CD4-positive, alpha-beta T cell (primary cell): ENCODE measurements around the gene RNF115. TPM values are rescaled to one million over a fixed set of nuclear protein-coding genes. Genes with fewer than 3 reads are reported as not detected.

Experiments
- ATAC-seq: fragments of 200-7000 bp; cut with Tn5 transposase; one replicate; pipeline ENCODE4 v1.10.0; 2022; ENCODE audit warnings: mild to moderate bottlenecking; ENCODE audit not compliant: poor library complexity
- CTCF ChIA-PET: fragments of 350-600 bp; sonication (Branson Sonifier 250); formaldehyde crosslinking; loops from one replicate; lab custom pipeline; 2021; ENCODE audit warnings: antibody characterized with exemption, inconsistent platforms; lab: Charles Lee
- POLR2A ChIA-PET: fragments of 350-600 bp; sonication (Branson Sonifier 250); formaldehyde crosslinking; loops from one replicate; lab custom pipeline; 2021; ENCODE audit warnings: antibody characterized with exemption, inconsistent platforms; lab: Charles Lee
- DNase-seq, 14 experiments: peaks; one replicate each; pipeline ENCODE4 v3.0.0-alpha.2; 2013 to 2020; ENCODE audit warnings: mixed read lengths in 2 of 14
- H3K27ac ChIP-seq, 2 donors: one replicate each; pipeline versions ENCODE4 v1.5.1 to v1.7.0; 2013; ENCODE audit warnings: low read length in 2 of 2, low read depth in 1 of 2, mild to moderate bottlenecking in 1 of 2
- H3K27me3 ChIP-seq, 2 experiments: 1 replicate in 1 of 2; 2 replicates in 1 of 2; pipeline versions ENCODE4 v1.6.1 to v1.7.0; 2013; ENCODE audit warnings: low read length in 2 of 2, control low read depth in 1 of 2, mild to moderate bottlenecking in 1 of 2, moderate library complexity in 1 of 2; ENCODE audit not compliant: insufficient read depth in 2 of 2, control insufficient read depth in 1 of 2
- H3K36me3 ChIP-seq: one replicate; pipeline ENCODE4 v1.6.1; 2013; ENCODE audit warnings: low read length, control low read depth; ENCODE audit not compliant: insufficient read depth
- H3K4me1 ChIP-seq: one replicate; pipeline ENCODE4 v1.6.1; 2013; ENCODE audit warnings: low read length, control low read depth; ENCODE audit not compliant: insufficient read depth
- H3K4me3 ChIP-seq: one replicate; pipeline ENCODE4 v1.5.1; 2013; ENCODE audit warnings: mild to moderate bottlenecking, low read length, moderate library complexity
- H3K9me3 ChIP-seq, 2 experiments: 1 replicate in 1 of 2; 2 replicates in 1 of 2; pipeline versions ENCODE4 v1.6.1 to v1.7.0; 2013; ENCODE audit warnings: low read length in 2 of 2, mild to moderate bottlenecking in 2 of 2, control low read depth in 1 of 2, moderate library complexity in 1 of 2; ENCODE audit not compliant: control insufficient read depth in 1 of 2, insufficient read depth in 1 of 2
- H3K27ac Mint-ChIP-seq: one replicate; pipeline ENCODE4 v1.8.0; 2020; ENCODE audit warnings: mixed read lengths
- H3K27me3 Mint-ChIP-seq: one replicate; pipeline ENCODE4 v1.8.0; 2021; ENCODE audit warnings: mixed read lengths
- H3K36me3 Mint-ChIP-seq: one replicate; pipeline ENCODE4 v1.8.0; 2021; ENCODE audit warnings: low read depth, mixed read lengths
- H3K4me1 Mint-ChIP-seq: one replicate; pipeline ENCODE4 v1.8.0; 2021; ENCODE audit warnings: low read depth, mixed read lengths
- H3K4me3 Mint-ChIP-seq: one replicate; pipeline ENCODE4 v1.8.0; 2020; ENCODE audit warnings: mild to moderate bottlenecking, mixed read lengths
- H3K9me3 Mint-ChIP-seq: one replicate; pipeline ENCODE4 v1.8.0; 2020; ENCODE audit warnings: mixed read lengths
- CTCF ChIP-seq: fragments of 200-600 bp; IDR thresholded peaks from one replicate; pipeline ENCODE4 v1.8.0; 2022; ENCODE audit warnings: antibody characterized with exemption, mild to moderate bottlenecking
- intact Hi-C, 2 experiments: fragments of 100-400 bp; cut with DNase I in 1 of 2; cut with micrococcal nuclease in 1 of 2; formaldehyde crosslinking; loops; one replicate each; pipeline versions ENCODE4 v1.15.1 to v1.9.0; 2023 to 2025; cut with DNase I, micrococcal nuclease
- total RNA-seq, 174 experiments: library from RNA in 2 of 174; stranded (reverse) in 2 of 174; gene quantifications; one replicate each; pipeline ENCODE4 v1.2.3 and lab custom pipeline; 2021 to 2026

RNF115 gene
- total RNA-seq, 2 experiments from 2014 or later, result 11.4 to 11.9 TPM

DNA sequence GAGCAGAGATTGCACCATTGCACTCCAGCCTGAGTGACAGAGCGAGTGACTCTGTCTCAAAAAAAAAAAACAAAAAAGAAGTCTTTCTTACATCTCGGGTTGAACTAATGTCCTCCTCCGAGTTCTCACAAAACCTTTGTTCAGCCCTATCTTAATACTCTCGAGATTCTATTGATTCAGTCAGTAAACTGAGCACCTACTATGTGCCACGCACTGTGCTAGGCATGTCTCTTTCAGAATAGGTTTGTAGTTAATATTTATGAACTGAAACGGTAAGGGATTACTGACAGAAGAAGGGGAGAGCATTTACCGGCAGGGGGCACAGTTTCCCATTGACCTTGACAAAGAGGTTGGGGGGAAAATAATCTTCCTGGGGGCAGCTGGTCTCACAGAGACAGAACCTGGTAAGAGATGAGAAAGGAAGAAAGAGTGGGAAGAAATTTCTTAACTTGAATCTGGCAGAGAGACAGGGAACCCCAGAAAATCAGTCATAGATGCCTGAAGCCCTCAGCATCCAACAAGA lies 31.6 kb upstream of the RNF115 start:
- peaks cover 22% of the 10 kb centered on the region for H3K4me1 ChIP-seq
- peaks cover 20% of the 10 kb centered on the region for H3K4me1 Mint-ChIP-seq
- intact Hi-C loops, result loop anchor here in 1 of 2 experiments (5.0 kb wide), 1 partner anchor 62 kb away; the partner anchor contains the start of gene PEX11B
- POLR2A ChIA-PET, result interaction anchor here (4.8 kb wide), 1 partner anchor 9 kb away, joined by 120 read pairs; the partner anchor contains the start of gene NUDT17
- no peak overlapping the region for H3K4me3 ChIP-seq
- H3K36me3 ChIP-seq, result peaks cover 40% of the 10 kb centered on the region
- H3K9me3 Mint-ChIP-seq, result no peaks in the 10 kb centered on the region
- no peaks in the 10 kb centered on the region for H3K27me3 ChIP-seq
- CTCF ChIA-PET, result interaction anchor here (0.6 to 1.0 kb wide), 2 partner anchors 10 to 83 kb away, joined by 3 read pairs; partner anchors contain the start of gene NUDT17
- H3K36me3 Mint-ChIP-seq, result peaks cover 62% of the 10 kb centered on the region
- TF ChIP-seq CTCF, result no peak
- H3K4me3 Mint-ChIP-seq, result peak overlapping the region; percentile 60
- H3K27ac ChIP-seq, result no peak overlapping the region
- H3K27me3 Mint-ChIP-seq, result no peaks in the 10 kb centered on the region
- H3K27ac Mint-ChIP-seq, result no peak overlapping the region
- no peaks in the 10 kb centered on the region for H3K9me3 ChIP-seq
- ATAC-seq, result no peak
- no peak for DNase-seq

- no peak overlapping the region for H3K27ac ChIP-seq
- ChIA-PET CTCF (interaction anchor here (1.2 to 1.5 kb wide), 4 partner anchors 9 to 36 kb away, joined by 4 to 5 read pairs (median 4); partner anchors contain the start of genes ANKRD35 and PIAS3), POLR2A (interaction anchor here (6.8 kb wide), 1 partner anchor 8 kb away, joined by 120 read pairs; the partner anchor contains the start of gene PIAS3)
- Mint-ChIP-seq H3K4me3 (no peak overlapping the region), H3K36me3 (peaks cover 53% of the 10 kb centered on the region), H3K4me1 (peaks cover 11% of the 10 kb centered on the region), H3K27ac (no peak overlapping the region), H3K27me3 (no peaks in the 10 kb centered on the region), H3K9me3 (no peaks in the 10 kb centered on the region)
- ATAC-seq (no peak), DNase-seq (peak in 2 of 14 experiments; percentile 15 to 16)
- TF ChIP-seq CTCF, result peak; percentile 35
- H3K4me1 ChIP-seq, result peaks cover 19% of the 10 kb centered on the region
- intact Hi-C loops, result no loop called here
- no peaks in the 10 kb centered on the region for H3K9me3 ChIP-seq
- peaks cover 44% of the 10 kb centered on the region for H3K36me3 ChIP-seq
- H3K27me3 ChIP-seq, result no peaks in the 10 kb centered on the region
- no peak overlapping the region for H3K4me3 ChIP-seq
Observed at GRCh38 chr1:145849356-145850160, 25.7 kb upstream of the RNF115 start.

DNA sequence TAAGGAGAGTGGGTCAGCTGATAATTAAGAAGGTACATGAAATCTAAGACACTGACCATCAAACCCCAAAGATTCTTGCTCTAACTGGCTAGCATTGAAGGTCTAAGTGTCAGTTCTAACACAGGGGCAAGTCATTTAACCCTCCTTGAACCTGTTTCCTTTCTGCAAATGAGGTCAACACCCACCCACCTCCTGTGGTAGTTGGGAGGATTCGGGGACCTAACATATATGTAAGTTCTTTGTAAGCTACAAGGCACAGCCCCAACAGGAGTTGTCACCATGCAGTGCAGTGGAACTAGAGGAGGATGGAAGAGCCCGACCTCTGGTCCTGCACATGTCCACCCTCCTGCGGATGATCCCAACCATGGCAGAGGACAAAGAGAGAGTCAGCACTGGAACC lies 23.9 kb upstream of the RNF115 start:
- TF ChIP-seq CTCF, result no peak
- Mint-ChIP-seq H3K4me3 (no peak overlapping the region), H3K27ac (no peak overlapping the region), H3K27me3 (no peaks in the 10 kb centered on the region), H3K9me3 (no peaks in the 10 kb centered on the region), H3K4me1 (peaks cover 11% of the 10 kb centered on the region), H3K36me3 (peaks cover 38% of the 10 kb centered on the region)
- Histone ChIP-seq H3K4me1 (peaks cover 20% of the 10 kb centered on the region), H3K27me3 (no peaks in the 10 kb centered on the region), H3K27ac (no peak overlapping the region), H3K4me3 (no peak overlapping the region), H3K9me3 (no peaks in the 10 kb centered on the region), H3K36me3 (peaks cover 31% of the 10 kb centered on the region)
- intact Hi-C loops, result loop anchor here (1.0 to 2.0 kb wide), 2 partner anchors 129 to 159 kb away; no protein-coding TSS in a partner anchor
- ChIA-PET POLR2A (interaction anchor here (3.6 to 6.8 kb wide), 2 partner anchors 10 to 79 kb away, joined by 27 to 120 read pairs; partner anchors contain the start of genes PIAS3 and RBM8A), CTCF (interaction anchor here (1.2 to 5.4 kb wide), 3 partner anchors 10 to 130 kb away, joined by 3 to 71 read pairs (median 4); partner anchors contain the start of genes ITGA10 and PIAS3)
- DNase-seq, result no peak
- no peak for ATAC-seq
